ENCODE measurements around the gene HTR1D. TPM values are rescaled to one million over a fixed set of nuclear protein-coding genes. Genes with fewer than 3 reads are reported as not detected.
A peak's percentile ranks its signal among the peaks of the same experiment; 100 is the strongest.

The HTR1D gene
- total RNA-seq, 1 experiment from 2014 or later = 15.0 TPM

- peak; percentile 39 to 80 for DNase-seq
- H2AFZ ChIP-seq = no peak within 1 kb of the TSS; the same call in 1 of the 2 replicates
- H3K27me3 ChIP-seq (ENCODE audit: insufficient read depth, low read depth) = no peaks in the 10 kb centered on the region
- peak within 1 kb of the TSS; percentile 58 for H3K27ac ChIP-seq
- POLR2A ChIA-PET (ENCODE audit: unreplicated experiment) = interaction anchor here (0.6 to 0.7 kb wide), 4 partner anchors 8 to 155 kb away, joined by 3 to 23 read pairs (median 4); no protein-coding TSS in a partner anchor
- H4K20me1 ChIP-seq (ENCODE audit: insufficient read depth) = peaks cover 17% of the 10 kb centered on the region
- no peaks in the 10 kb centered on the region for H3K36me3 ChIP-seq (ENCODE audit: low read depth)
- no TSS peak for BruUV-seq (replicated peaks)
- CTCF ChIA-PET = no interaction called here
- H3K9me2 ChIP-seq (ENCODE audit: insufficient read depth) = no peaks in the 10 kb centered on the region
- H3F3A ChIP-seq (ENCODE audit: insufficient read depth, low read depth) = no peaks in the 10 kb centered on the region
- TF ChIP-seq CTCF (conservative IDR thresholded peaks at IDR 0.05) = no peak
- TF ChIP-seq EZH2 (IDR thresholded peaks at IDR 0.05; ENCODE audit: low read depth) = no peak
- no peaks in the 10 kb centered on the region for H3K9me3 ChIP-seq (ENCODE audit: insufficient read depth, low read depth)
- peak within 1 kb of the TSS; percentile 83 for H3K4me2 ChIP-seq
- H3K79me2 ChIP-seq (ENCODE audit: low read depth) = peaks cover 41% of the 10 kb centered on the region
- H3K4me3 ChIP-seq = peak within 1 kb of the TSS; percentile 75
- intact Hi-C loops (cut with micrococcal nuclease; ENCODE audit: unreplicated experiment) = loop anchor here (5.0 kb wide), 1 partner anchor 66 kb away; no protein-coding TSS in a partner anchor
- peaks cover 6% of the 10 kb centered on the region for H3K4me1 ChIP-seq (replicated peaks; ENCODE audit: insufficient read depth)
Measured at GRCh38 chr1:23168445-23169194, 48.7 kb downstream of the HTR1D start, which contains the start of gene LUZP1. Gene LUZP1, minus strand, starts transcription at chr1:23168856.

- no peaks in the 10 kb centered on the region for H3F3A ChIP-seq (ENCODE audit: insufficient read depth, low read depth)
- POLR2A ChIA-PET (ENCODE audit: unreplicated experiment) = no interaction called here
- BruUV-seq (replicated peaks) = no TSS peak
- H2AFZ ChIP-seq = no peak overlapping the region
- CTCF ChIA-PET = no interaction called here
- peak overlapping the region; percentile 64 for H3K4me2 ChIP-seq
- no peaks in the 10 kb centered on the region for H3K27me3 ChIP-seq (ENCODE audit: insufficient read depth, low read depth)
- H3K9me2 ChIP-seq (ENCODE audit: insufficient read depth) = no peaks in the 10 kb centered on the region
- H3K4me3 ChIP-seq = peak overlapping the region; percentile 75
- no peaks in the 10 kb centered on the region for H3K36me3 ChIP-seq (ENCODE audit: low read depth)
- intact Hi-C loops (cut with micrococcal nuclease; ENCODE audit: unreplicated experiment) = loop anchor here (5.0 kb wide), 1 partner anchor 66 kb away; no protein-coding TSS in a partner anchor
- no peak for TF ChIP-seq CTCF (conservative IDR thresholded peaks at IDR 0.05)
- TF ChIP-seq EZH2 (IDR thresholded peaks at IDR 0.05; ENCODE audit: low read depth) = no peak
- no peaks in the 10 kb centered on the region for H3K9me3 ChIP-seq (ENCODE audit: insufficient read depth, low read depth)
- peaks cover 6% of the 10 kb centered on the region for H3K4me1 ChIP-seq (replicated peaks; ENCODE audit: insufficient read depth)
- H4K20me1 ChIP-seq (ENCODE audit: insufficient read depth) = peaks cover 18% of the 10 kb centered on the region
- DNase-seq = no peak
- peaks cover 47% of the 10 kb centered on the region for H3K79me2 ChIP-seq (ENCODE audit: low read depth)
- peak overlapping the region; percentile 58 for H3K27ac ChIP-seq
Measured at GRCh38 chr1:23168079-23168444, 49.2 kb downstream of the HTR1D start.

- Histone ChIP-seq H3K36me3 (ENCODE audit: low read depth) (no peaks in the 10 kb centered on the region), H3K9me3 (ENCODE audit: insufficient read depth, low read depth) (no peaks in the 10 kb centered on the region), H4K20me1 (ENCODE audit: insufficient read depth) (peaks cover 18% of the 10 kb centered on the region), H3K27me3 (ENCODE audit: insufficient read depth, low read depth) (no peaks in the 10 kb centered on the region), H3K79me2 (ENCODE audit: low read depth) (peaks cover 52% of the 10 kb centered on the region), H3K4me2 (peak overlapping the region; percentile 83), H3K9me2 (ENCODE audit: insufficient read depth) (no peaks in the 10 kb centered on the region), H2AFZ (no peak overlapping the region), H3F3A (ENCODE audit: insufficient read depth, low read depth) (no peaks in the 10 kb centered on the region), H3K27ac (0 out of 2 replicates have a peak overlapping the region, but pooled peaks have one; percentile 24), H3K4me1 (replicated peaks; ENCODE audit: insufficient read depth) (peaks cover 6% of the 10 kb centered on the region), H3K4me3 (peak overlapping the region; percentile 75)
- POLR2A ChIA-PET (ENCODE audit: unreplicated experiment) = interaction anchor here (0.6 to 0.7 kb wide), 2 partner anchors 45 to 65 kb away, joined by 3 to 11 read pairs; no protein-coding TSS in a partner anchor
- intact Hi-C loops (cut with micrococcal nuclease; ENCODE audit: unreplicated experiment) = loop anchor here (5.0 kb wide), 1 partner anchor 65 kb away; no protein-coding TSS in a partner anchor
- CTCF ChIA-PET = interaction anchor here (0.6 kb wide), 1 partner anchor 30 kb away, joined by 6 read pairs; no protein-coding TSS in a partner anchor
- DNase-seq = peak in 1 of 2 experiments; percentile 61
- no TSS peak for BruUV-seq (replicated peaks)
- TF ChIP-seq EZH2 (IDR thresholded peaks at IDR 0.05; ENCODE audit: low read depth) = no peak
- no peak for TF ChIP-seq CTCF (conservative IDR thresholded peaks at IDR 0.05)
Measured at GRCh38 chr1:23167353-23168078, 49.8 kb downstream of the HTR1D start.

Measured in PC-9 (cell line).